ENCODE data around the gene ANKEF1.
"Not testable (repeated sequence)": the region's sequence is repeated elsewhere in the genome, so short reads cannot be mapped to it uniquely, and the experiment has no call there.

The ANKEF1 gene

GRCh38 chr20:10034717-10035571 lies at the start of gene ANKEF1:
ANKEF1 (plus strand) TSS chr20:10034987; CDS start chr20:10038302, 3,315 bp downstream.
- DNase-seq = peak; percentile 74

DNA sequence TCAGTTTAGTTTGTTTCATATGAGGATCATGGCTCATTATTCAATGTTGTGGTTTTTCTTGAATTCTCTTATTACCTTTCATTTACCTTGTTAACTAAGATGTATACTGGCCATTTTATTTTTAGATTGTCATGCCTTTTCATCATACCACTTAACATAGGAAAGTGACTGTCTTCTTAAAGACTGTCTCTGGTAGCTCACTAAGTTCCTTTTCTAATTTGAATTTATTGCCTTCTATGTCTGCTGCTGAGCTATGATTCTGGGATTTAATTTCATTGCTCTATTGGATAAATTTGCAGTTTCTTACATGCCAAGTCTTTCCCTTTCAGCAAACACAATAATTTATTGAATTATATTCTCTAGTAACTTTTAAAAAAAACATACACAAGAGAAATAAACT lies 49.5 kb upstream of the ANKEF1 start:
- no peak for DNase-seq

- no peak for DNase-seq
Observed at GRCh38 chr20:9985773-9986172, 49.0 kb upstream of the ANKEF1 start.

GRCh38 chr20:9989066-9989724 lies 45.6 kb upstream of the ANKEF1 start:
- no peak for DNase-seq

DNA sequence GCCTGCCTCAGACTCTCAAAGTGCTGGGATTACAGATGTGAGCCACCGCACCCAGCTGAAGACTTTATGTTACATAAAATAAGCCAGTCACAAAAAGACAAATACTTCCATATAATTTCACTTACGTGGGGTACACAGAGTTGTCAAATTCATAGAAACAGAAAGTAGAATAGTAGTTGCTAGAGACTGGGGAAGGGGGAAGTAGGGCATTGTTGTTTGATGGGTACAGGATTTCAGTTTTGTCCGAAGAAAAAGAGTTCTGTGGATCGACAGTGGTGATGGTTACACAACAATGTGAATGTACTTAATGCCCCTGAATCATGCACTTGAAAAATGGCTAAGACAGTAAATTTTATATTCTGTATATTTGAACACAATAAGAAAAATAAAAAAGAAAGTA lies 41.6 kb upstream of the ANKEF1 start:
- no peak for DNase-seq

DNA sequence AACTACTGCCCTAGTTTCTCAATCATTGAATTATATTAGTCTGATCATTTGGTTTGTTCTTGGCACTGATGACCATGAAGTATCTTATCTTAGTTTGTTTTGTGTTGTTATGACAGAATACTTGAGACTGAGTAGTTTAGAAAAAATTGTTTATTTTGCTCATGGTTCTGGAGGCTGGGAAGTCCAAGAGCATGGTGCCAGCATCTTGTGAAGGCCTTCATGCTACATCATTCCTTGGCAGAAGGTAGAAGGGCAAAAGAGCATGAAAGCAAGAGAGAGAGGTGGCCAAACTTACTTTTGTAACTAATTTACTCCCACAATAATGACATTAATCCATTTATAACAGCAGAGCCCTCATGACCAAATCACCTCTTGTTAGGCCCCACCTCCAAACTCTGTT lies 40.1 kb upstream of the ANKEF1 start:
- no peak for DNase-seq

- no peak for DNase-seq
Observed at GRCh38 chr20:9995510-9996272, 39.1 kb upstream of the ANKEF1 start.

- no peak for DNase-seq
Observed at GRCh38 chr20:9996944-9997343, 37.8 kb upstream of the ANKEF1 start.

GRCh38 chr20:9999645-10000044 lies 35.1 kb upstream of the ANKEF1 start:
- no peak for DNase-seq

GRCh38 chr20:10002866-10003265 lies 31.9 kb upstream of the ANKEF1 start:
- no peak for DNase-seq

DNA sequence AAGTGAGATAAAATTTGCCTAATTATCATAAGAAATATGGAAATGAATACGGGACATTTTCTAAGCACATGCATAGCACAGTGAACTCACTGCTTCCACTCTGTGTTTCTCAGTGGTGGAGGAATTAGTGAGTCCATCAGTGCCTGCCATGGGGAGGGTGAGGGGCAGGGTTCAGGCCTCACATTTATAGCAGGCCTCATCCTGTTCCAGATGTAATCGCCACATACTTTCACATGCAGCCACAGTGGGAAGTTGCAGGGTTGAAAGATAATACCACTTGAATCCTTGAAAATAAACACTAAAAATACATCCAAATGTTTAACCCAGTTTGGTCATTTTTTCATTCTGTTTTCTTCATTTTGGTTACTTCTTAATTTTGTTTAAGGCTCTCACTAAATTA lies 29.9 kb upstream of the ANKEF1 start:
- no peak for DNase-seq

GRCh38 chr20:10005885-10006284 lies 28.9 kb upstream of the ANKEF1 start:
- DNase-seq = no peak

DNA sequence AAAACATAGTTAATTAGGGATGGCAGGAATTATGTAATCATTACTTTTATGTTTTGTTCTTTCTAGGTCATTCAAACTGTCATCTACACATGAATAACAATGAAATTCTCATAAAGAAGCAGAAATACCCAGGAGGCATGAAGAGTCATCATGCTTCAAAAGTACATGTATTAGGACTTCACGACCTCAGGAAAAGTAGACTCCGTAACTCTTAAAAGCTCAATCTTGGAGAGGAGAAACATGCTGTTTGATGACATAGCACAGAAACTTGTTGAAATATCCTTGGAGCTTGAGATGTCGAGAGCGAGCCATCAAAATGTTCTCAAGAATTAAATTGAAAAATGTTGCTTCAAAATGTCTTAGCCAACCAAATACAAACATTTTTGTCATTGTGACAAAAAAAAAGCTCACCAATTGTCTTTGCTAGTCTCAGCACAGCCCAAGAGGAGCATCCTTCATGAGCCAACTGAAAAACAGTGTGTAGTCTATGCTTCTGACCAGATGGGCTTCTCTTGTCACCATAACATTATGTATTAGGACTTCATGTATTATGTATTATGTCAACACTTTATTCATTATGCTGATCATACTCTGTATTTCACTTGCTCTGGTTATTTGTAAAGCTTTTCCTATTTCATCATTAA lies 28.2 kb upstream of the ANKEF1 start:
- DNase-seq = no peak

GRCh38 chr20:10007158-10007557 lies 27.6 kb upstream of the ANKEF1 start:
- DNase-seq = no peak

- no peak for DNase-seq
Observed at GRCh38 chr20:10007747-10008146, 27.0 kb upstream of the ANKEF1 start.

- DNase-seq = no peak
Observed at GRCh38 chr20:10012464-10012863, 22.3 kb upstream of the ANKEF1 start.

DNA sequence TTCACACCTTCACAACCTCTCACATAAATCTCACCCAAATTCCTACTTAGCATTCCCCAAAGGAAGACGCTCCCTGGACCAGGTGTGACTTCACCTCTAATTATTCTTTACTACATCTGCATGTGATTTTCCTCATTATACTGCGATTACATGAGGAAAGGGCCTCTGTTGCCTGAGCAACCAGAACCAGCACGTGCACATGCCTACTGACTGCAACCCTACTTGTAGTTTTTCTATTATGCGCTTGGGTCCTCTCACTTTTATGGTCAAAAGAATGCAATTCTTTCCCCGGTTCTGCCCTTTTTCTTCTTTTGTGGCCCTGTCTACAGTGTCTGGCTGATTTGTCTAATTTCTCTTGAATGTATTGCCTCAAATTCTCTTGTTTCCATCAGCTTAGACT lies 20.4 kb upstream of the ANKEF1 start:
- no peak for DNase-seq

DNA sequence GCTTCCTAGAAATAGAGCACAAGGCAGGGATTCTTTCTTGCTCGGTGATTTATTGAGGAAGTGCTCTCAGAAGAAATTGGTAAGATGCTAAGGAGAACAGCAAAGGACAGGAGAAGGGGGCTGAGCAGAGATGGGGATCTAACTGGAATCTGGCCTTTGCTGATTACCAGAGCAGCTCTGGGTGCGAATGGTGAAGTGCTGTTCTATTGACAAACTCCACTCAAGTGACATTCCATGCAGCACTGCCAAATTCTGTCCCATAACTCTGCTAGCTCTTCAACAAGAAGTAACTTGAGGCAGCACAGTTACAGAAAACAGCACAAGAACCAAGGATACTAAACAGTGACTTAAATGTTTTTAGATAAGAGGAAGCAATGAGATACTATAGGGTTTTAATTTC lies 13.8 kb upstream of the ANKEF1 start:
- no peak for DNase-seq

- no peak for DNase-seq
Observed at GRCh38 chr20:10022625-10023024, 12.2 kb upstream of the ANKEF1 start.

- no peak for DNase-seq
Observed at GRCh38 chr20:10023911-10024310, 10.9 kb upstream of the ANKEF1 start.

DNA sequence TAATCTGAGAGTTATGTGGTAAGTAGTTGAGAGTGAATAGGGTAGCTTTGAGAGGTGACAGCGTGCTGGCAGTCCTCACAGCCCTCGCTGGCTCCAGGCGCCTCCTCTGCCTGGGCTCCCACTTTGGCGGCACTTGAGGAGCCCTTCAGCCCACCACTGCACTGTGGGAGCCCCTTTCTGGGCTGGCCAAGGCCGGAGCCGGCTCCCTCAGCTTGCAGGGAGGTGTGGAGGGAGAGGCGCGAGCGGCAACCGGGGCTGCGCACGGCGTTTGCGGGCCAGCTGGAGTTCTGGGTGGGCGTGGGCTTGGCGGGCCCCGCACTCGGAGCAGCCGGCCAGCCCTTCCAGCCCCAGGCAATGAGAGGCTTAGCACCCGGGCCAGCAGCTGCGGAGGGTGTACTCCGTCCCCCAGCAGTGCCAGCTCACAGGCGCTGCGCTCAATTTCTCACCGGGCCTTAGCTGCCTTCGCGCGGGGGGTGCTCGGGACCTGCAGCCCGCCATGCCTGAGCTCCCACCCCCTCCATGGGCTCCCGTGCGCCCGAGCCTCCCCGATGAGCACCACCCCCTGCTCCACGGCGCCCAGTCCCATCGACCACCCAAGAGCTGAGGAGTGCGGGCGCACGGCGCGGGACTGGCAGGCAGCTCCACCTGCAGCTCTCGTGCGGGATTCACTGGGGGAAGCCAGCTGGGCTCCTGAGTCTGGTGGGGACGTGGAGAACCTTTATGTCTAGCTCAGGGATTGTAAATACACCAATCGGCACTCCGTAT lies 3.2 kb upstream of the ANKEF1 start:
- not testable (repeated sequence) for DNase-seq

GRCh38 chr20:10032269-10032668 lies 2.5 kb upstream of the ANKEF1 start:
- DNase-seq = not testable (repeated sequence)
